NCI-H345 (cell line): ENCODE measurements around the gene LHX6.

ENCODE experiments used
- DNase-seq: peaks from one replicate; lab custom pipeline; 2025; lab: John Stamatoyannopoulos, UW

Gene LHX6

DNA sequence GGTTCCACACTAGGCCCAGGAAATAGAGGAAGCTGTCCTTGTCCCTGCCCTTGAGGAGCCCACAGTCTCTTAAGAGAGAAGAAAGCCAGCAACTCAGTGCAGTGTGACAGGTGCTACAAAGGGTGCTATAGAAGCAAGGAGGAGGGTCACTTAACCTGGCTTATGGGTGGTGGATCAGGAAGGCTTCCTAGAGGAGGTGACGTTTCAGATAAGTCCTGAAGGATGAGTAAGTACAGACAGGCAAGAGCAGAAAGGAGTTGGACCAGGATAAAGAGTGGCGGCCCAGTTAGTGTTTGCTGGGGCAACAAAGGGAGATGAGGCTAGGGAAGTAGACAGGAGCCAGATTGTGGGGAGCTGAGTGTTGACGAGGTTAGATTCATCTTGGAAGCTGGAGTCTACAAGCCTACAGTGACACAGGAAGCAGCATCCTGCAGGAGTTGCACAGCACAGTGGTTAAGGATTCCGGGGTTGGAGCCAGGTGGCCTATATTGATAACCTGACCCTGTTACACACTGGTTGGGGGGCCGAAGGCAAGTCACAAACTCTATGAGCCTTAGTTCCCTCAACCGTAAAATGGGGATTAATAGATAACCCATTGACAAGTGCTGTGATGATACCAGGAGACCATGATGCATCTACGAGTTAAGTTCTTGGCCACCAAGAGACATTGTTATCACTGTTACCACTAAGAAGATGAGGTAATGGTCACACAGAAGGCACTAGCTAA, 5.4 kb upstream of the LHX6 start:
- no peak for DNase-seq

GRCh38 chr9:122232796-122233306, 4.1 kb upstream of the LHX6 start:
- no peak for DNase-seq

- no peak for DNase-seq
Observed at GRCh38 chr9:122229485-122229837, 704 bp upstream of the LHX6 start.

- DNase-seq: no peak
Observed at GRCh38 chr9:122228191-122228567, 578 bp downstream of the LHX6 start.

- no peak for DNase-seq
Observed at GRCh38 chr9:122227575-122227900, 1.2 kb downstream of the LHX6 start.

DNA sequence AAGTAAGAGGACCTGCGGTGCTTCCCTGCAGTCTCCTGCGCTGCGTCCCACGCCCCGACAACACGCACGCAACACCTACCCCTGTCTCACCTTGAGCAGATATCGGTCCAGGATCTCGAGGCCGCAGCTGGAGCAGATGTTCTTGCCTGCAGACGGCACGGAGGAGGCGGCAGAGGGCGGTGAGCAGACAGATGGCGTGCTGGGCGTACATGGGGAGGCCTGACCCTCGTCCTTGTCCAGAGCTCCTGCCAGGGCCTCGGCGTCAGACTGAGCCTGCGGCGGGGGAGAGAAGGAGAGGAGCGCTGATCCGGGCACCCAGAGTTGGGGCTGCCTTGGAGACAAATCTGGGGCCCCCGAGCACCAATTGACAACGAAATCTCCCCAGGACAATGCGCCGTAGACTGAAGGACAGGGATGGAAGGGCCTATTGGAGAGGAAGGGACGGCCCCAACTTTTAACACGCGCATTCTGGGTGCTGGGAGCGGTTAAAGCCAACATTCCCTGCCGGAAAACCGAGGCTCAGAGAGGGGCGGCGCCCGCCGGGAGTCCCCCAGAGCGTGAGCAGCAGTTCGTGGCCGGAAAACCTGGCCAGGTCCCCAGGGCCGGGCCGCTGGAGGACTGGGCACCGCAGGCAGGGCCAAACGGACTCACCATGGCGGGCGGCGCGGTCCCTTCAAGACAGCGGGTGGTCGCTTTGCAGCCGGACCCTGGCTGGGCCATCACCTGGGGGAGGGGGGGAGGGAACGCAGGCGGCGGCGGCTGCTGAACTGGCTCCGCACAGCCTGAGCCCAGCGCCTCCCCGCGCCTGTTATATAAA, 1.8 kb downstream of the LHX6 start:
- no peak for DNase-seq

DNA sequence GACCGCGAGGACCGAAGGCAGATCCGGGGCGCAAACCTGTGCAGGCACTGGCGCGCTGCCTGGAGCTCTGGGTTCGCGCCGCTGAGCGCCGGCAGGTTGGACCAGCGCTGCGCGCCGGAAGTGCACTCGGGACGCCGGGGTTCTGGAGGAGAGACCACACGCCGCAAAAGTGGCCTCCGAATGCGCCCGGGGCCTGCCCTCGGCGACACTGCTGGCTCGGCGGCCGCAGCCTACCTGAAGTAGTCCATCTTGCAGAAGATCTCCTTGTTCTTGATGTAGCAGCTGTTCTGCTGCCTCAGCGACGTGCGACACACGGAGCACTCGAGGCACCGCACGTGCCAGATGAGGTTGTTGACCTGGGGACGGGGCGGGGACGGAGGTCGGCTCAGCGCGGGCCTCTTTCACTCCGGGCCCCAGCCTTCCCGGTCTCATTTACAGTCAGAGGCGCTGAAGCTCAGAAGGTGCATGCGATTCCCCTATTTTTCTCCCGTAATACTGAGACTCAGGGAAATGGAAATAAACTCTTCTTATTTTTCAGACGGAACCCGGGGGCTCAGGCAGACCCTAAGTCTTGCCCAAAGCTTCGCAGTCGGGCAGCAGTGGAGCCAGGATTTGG, 2.5 kb downstream of the LHX6 start:
- DNase-seq: no peak

GRCh38 chr9:122225312-122226141, 3.2 kb downstream of the LHX6 start:
- DNase-seq: no peak

DNA sequence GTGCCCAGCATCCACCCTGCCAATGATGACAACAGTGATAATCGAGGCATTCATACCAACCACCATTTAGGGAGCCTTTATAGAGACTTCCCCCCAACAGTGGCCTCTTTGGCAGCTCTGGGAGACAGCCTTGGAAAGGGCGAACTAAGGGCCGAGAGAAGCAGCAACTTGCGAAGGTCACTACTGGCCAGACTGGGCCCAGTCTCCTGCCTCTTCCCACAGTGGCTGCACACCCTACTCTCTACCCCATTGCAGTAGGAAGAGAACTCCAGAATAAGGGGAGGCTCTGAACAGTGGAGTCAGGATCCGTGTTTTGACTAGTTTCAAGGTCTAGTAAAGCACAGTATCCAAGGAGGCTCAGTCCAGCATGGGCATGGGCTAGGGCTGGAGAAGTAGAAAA, 5.3 kb downstream of the LHX6 start:
- no peak for DNase-seq

GRCh38 chr9:122222791-122223190, 6.0 kb downstream of the LHX6 start:
- no peak for DNase-seq

DNA sequence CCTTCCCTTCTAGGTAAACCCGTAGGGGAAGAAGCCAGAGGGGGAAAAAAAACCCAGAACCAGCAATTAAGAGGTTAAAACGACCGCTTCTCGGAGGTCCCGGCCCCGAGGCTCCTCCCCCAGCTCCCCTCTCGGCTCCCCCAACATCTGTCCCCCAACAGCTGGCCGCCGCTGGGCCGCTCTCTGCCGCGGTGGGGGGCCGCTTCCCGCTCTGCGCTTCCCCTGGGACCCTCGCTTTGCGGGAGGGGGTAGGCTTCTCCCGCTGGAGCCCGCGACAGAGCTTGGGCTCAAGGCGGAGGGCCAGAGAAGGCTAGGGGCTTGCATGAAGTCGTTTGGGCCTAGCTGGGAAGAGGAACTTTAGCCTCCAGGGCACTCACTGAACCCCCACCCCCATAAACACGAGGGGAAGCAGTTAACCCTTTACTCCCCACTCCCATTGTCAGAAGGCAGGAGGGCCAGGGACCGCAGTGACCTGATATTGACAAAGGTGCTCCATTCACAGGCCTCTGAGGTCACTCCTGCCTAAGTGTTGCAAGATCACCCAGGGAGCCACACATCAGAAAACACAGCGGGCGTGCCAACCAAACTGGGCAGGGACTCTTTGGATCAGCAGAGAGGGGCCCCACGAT, 7.5 kb downstream of the LHX6 start:
- DNase-seq: no peak

DNA sequence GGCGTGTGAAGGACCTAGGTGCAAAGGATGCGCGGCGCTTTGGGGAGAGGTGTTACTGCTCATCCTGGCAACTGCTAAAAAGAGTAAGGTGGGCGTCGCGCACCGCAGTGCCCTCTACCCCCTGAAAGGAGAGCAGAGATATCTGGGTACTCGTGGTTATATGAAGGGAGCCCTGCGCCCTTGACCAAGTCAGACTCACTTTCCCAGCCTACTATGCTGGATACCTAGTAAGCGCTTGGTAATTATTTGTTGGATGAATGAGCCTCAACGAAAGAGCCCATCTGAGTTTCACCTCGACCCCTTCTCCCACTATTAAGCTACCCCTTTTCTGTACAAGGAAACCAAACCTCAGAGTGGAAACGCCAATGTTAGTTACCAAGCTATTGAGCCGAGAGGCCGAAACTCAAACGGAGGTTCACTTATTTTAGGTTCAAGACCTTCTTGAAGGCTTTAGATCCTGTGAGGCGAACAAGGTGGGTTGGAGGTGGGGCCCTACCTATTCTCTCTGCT, 8.0 kb downstream of the LHX6 start:
- DNase-seq: no peak

DNA sequence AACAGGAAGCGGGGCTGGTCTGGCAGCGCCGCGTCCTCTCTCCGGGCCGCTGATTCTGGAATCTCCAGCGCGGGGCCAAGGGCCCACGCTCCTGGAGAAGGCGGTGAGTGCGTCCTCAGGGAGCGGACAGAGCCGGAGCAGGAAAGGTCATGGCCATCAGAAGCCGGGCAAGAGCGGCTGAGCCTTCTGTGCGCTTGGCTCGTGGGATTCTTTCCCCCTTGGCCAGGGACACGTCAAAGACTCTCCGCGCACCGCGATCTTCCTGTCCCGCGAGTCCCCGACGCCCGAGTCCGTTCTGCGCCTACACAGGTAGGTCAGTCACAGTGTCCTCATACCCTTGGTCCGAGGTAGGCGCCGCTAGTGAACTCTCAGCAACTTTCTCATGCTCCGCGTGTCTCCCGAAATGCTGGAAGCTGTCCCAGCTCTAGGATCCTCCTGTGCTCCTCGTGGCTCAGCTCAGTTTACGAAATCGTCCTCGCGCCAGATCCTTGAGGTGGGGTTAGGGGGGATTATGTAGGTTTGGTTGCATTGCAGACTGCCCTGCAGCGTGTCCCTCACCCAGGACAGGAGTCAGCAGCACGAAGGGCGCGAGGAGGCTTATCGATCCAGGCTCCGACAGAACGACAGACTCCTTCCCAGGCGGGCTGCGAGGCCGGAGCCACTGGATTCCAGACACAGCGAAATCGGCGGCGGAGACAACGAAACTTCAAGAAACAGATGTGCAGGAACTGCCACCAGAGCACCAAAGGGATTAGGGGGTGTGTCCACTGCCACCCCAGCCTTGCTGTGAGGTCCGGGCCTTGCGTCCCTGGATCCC, 8.7 kb downstream of the LHX6 start:
- DNase-seq: no peak

- DNase-seq: no peak
Observed at GRCh38 chr9:122218935-122219855, 9.6 kb downstream of the LHX6 start.

GRCh38 chr9:122218071-122218934, 10.5 kb downstream of the LHX6 start:
- DNase-seq: no peak

- no peak for DNase-seq
Observed at GRCh38 chr9:122217640-122218039, 11.1 kb downstream of the LHX6 start.

DNA sequence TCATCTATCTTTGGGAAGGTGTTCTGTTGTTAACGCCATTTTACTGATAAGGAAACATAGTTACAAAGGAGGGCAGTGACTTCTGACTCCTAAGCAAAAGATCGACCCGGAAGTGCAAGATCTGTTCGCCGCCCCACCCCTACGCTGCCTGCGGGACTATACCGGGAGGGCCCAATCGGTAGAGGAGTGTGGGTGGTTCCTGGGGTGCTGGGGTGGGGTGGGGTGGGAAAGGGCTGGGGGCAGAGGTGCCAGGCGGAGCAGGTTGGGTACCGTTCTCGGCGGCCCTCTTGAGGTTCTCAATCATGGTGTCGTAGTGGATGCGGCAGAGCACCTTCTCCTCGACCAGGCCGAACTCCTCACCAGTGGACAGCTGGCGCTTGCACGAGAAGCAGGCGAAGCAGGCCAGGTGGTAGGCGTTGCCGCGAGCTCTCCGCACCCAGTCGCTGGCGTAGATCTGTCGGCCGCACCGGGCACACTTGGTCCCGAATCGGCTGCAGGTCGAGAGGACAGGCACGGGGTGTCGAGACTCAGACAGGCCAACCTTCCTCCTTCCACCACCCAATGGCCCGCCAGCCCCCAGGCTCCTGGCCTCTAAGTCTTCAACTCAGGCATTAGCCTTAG, 11.8 kb downstream of the LHX6 start:
- no peak for DNase-seq

- DNase-seq: no peak
Observed at GRCh38 chr9:122216138-122216797, 12.5 kb downstream of the LHX6 start.
